ENCODE measurements around the gene CHST7.
A peak's percentile ranks its signal among the peaks of the same experiment; 100 is the strongest.

Gene CHST7

DNA sequence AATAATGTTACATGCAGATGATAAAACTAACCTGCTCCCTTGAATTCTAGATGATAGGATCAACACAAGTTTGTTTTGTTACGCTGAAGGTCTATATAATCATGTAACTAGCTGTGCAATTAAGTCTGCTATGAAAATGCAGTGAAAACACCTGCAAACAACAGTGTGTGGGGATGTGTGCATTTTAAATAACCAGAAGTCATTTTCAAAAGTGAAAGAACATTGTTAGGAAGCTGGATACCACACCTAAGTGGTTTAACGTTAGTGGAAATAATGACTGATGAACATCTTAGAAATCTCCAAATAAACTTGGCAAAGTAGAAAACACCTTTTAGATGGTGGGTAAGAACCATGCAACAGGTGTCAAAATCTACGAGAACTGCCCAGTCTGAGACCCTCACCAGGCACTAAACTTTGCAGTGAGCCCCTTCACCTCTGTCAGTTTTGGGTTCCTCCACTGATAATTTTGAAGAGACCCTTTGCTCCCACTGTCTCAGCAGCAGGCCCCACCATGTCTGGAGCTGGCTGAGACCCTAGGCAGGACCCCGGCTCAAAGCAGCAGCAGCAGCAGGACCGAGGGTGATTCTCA is 36.6 kb downstream of the CHST7 start:
- DNase-seq = no peak

DNA sequence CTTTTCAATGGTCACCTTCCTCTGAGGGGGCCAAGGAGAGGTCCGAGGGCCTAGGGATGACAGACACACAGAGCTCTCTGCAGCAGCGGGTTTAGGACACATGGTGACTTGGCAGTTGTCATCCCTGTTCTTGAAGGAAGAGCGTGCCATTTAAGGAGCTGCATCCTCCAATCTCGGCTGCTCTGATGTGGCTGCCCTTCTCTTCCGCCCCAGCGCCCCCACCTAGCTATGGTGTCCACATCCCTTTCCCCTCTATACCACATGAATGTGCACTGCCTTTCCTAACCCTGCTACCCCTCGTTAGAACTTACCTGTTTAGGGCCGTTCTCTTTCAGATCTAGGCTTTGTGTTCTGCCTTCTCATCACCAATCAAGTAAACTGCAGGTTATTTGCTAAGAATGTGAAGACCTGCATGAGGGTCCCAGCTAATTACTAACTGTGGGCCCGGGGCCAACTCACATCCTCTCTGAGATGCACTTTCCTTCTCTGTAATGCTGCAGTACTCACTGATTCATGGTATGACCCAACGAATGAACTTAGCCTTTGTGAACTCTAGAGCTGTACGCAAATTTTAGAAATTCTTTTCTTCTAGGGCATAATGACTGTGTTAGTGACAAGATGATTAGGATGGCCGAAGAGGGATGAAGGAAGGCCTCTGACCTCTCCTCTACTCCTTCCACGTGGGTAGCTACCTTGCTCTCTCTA is 38.2 kb downstream of the CHST7 start:
- DNase-seq = no peak

DNA sequence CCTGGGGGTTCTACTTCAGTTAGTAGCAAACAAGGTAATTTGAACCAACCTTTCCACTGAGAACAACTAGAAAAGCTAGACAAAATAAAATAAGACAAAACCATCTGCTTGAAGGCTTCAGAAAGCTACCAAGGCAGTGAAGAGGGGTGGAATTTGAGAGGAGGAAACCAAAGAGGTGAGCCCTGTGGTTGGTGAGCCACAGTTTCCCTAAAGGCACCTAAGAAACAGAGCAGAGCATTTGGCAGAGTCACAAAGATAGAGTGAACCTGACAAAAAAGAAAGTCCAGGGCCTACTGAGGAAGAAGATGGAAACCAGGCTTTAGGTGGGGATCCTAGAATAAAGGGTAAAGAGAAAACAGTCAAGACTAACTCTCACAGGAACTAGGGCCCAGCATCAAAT is 44.3 kb downstream of the CHST7 start:
- DNase-seq = no peak

DNA sequence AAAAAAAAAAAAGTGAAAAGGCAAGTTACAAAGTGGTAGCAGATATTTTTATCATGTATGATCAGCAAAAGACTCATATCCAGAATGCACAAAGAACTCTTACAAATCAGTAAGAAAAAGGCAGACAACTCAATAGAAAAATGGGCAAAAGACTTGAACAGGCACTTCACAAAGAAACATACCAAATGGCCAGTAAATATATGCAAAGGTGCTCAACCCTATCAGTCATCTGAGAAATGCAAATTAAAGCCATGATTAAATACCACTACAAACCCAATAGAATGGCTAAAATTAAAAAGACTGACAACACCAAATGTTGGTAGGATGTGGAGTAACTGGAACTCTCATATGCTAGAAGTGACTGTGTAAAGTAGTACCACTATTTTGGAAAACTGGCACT is 45.4 kb downstream of the CHST7 start:
- DNase-seq = no peak

DNA sequence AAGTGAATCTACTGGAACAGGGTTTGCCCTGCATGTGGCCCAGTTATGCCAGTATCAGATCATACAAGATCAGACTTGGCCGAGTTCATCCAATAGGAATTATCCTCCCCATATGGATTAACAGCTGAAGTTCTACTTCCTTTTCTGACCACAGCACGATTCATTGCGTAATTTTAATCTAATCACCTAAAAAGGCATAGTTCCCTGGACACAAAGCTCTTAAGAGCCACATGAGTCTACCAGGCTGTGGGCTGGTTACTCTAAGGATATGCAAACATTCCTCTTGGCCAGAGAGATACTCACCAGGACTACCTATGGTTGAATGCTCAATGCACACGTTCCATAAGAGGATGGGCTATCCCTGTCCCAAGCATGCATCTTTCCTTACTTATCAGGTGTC is 46.9 kb downstream of the CHST7 start:
- no peak for DNase-seq

DNA sequence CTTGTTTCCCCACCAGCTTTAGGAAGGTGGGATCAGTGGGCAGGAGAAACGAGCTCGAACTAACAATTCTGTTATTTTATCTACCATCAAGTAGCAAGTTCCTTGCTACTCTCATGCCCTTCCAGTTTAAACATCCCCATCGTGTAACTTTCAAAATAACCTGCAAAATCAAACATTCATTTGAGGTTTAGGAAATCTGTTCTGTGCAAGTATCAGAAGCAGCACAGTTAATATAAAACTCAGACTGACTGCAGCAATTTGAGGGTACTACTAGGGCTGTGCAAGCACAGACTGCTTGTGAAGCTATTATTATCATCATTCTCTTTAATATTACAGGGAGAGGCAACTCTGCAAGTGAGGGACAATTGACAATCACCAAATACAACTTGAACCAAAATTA is 48.0 kb downstream of the CHST7 start:
- no peak for DNase-seq

DNA sequence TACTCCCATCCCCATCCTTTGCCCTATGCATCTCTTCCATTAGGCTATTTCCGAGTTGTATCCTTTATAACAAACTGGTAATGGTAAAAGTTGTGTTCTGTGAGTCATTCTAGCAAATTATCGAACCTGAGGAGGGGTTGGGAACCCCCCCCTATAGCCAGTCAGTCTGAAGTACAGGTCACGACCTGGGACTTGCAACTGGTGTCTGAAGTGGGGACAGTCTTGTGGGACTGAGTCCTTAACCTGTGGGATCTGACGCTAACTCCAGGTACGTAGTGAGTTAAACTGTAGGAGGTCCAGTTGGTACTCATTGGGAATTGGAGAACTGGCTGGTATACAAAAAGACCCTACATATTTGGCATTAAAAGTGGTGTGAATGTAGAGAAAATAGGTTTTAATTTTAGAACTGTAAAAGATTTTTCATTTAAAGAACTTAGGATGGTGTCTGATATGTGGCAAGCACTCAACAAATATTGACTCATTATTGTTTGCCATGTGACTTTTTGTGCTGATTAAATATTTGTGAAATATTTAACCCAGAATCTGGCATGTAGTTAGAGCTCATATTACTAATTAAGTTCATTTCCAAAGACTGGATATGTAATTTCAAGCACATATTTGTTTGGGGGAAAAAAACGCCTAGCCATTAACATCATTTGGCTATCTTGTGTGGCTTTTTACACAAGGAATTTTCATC is 50.7 kb downstream of the CHST7 start:
- no peak for DNase-seq

DNA sequence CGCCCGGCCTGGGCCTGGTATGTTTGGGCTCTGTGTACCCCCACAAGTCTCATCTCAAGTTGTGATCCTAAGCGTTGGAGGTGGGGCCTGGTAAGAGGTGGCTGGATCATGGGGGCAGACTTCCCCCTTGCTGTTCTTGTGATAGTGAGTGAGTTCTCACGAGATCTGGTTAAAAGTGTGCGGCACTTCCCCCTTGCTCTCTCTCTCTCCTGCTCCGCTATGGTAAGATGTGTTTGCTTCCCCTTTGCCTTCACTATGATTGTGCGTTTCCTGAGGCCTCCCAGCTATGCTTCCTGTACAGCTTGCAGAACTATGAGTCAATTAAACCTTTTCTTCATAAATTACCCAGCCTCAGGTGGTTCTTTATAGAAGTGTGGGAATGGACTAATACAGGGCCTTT is 53.0 kb downstream of the CHST7 start:
- peak; percentile 58 for DNase-seq

DNA sequence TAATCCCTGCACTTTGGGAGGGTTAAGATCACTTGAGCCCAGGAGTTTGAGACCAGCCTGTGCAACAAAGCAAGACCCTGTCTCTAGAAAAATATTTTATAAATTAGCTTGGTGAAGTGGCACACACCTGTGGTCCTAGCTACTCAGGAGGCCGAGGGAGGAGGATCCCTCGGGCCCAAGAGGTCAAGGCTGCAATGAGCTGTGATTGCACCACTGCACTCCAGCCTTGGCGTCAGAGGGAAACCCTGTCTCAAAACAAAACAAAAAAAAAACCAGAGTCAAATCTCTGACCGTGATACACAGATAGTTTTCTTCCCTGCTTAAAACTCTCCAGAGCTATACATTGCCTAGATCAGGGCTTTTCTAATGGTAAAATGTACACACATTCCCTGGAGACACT is 53.5 kb downstream of the CHST7 start:
- DNase-seq = no peak

DNA sequence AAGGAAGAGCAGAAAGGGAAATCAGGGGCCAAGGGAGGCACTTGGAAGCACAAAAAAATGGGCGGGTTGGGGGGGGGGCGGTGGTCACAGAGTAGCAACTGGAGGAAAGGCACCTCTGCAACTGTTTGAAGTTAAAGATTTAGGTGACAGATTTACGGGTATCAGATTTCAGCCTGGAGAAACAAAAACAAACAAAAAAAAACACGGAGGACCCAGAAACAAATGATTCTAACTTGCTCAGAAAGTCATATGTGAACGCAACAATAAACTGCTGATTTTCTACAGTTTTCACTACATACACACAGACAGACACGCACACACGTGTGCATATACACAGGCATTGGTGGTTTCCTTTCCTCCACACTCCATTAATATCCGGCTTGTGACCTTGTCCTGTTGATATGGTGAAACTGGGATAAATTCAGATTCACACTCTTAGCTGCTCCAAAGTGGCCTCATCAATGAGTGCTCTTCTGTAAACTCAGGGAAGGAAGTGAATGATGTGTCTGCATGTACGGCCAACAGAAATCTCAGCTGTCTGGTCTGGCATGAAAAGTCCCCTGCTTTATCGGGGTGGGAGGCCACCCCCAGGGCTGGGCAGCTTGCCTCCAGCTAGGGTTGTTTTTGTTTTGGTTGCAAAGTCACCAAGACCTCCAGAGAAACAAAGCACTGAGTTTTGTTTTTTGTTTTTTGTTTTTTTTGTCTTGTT is 54.3 kb downstream of the CHST7 start:
- DNase-seq = no peak

DNA sequence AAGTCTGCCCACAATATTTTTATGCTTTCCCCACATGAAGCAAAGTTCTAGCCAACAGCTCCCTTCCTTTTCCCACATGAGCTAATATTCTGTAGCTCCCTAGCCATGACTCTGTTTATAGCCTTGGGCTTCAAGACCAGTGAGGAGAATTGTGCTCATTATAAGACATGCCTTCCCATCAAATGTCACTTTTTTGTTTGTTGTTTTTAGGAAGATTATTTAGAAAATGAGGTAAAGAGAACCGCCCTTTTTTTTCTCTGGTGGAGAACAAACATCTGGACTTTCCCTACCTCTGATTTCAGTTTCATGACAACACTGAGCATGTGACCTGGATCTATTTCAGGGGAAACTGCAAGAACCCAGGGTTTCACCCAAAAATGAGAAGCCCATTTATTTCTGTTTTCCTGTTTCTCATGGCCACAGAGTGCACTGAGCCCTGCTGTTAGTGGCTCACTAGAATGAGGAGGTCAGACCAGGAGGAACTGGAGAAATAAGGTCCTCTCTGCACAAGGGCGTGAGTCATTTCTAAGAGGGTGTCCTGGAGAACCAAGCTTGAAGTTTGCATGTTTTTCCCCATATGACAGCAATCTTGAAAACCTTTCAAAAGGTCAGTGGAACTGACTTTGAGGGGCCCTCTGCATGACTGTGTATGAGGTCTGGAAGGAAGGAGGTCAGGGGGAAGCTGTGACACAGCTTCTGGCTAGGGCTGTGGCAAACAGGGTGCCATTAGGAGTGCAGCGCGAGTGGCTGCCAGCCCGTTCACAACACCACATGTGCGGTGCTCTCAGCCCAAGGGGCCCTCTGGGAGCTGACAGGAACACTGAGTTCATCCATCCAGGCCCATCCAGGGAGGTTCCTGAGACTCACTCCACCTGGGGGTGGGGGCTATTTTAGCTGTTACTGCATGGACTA is 55.2 kb downstream of the CHST7 start:
- peak; percentile 52 for DNase-seq

DNA sequence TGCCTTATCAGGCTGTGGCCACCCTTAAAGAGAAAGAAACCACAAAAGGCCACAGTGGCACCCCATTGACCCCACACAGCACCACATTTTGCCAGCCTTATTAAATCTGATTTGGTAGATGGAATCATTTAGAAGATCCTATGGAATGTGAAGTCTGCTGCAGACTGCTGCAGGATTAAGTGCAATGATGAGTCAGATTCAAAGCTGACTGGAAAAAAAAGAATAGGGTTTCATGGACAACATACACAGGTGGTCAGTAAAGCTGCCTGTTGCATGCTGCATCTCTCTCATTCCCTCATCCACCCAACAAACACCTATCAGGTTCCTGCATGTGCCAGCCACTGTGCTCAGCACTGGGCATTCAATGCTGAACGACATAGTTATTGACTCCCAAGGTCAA is 56.6 kb downstream of the CHST7 start:
- DNase-seq = no peak

DNA sequence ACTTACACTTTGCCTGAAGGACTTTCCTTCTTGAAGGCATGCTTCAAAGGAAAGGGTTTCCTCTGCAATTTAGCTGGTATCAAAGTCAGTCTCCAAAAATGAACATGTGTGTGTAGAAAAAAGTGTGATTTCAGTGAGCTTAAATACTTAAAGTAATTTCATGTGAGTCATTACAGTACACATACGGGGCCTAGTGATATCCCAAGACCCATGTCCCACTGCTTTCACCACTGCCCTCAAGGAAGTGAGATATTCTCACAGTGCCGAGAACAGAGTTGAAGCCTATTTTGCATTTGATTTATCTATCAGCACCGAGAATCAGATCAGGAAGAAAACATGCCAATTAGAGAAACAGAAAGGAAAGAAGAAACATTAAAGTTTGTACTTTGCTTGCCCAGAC is 61.0 kb downstream of the CHST7 start:
- DNase-seq = no peak

DNA sequence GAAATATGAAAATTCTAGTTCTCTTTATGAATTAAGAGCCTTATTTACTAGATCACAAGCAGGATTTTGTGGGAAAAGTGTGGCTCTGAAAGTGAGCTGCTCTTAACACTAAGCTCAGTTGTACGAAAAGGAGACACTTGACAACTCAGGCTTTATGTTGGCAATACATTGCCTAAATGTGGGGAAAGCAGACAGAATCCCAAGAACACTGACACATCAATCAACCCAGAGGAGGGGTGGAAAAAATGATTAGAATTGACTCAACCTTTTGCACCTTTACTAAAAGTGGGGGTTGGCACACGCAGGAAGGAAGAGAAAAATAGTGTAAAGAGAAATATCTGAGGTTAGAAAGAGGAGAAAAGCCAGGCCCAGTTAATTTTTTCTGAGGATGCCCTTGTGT is 61.6 kb downstream of the CHST7 start:
- DNase-seq = no peak

DNA sequence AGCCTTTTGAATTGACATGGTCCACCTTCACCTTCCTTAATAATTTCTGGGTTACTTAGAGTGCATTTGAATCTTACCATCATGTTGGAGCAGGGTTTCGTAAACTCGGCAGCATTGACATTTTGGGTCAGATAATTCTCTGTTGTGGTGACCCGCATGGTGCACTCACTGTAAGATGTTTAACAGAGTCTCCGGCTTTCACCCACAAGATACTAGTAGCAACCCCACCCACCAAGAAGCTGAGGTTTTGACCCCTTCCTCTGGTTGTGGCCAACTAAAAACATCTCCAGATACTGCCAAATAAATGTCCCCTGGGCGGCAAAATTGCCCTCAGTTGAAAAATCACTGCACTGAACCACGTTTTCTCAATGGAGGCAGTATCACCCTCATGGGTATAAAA is 62.7 kb downstream of the CHST7 start:
- DNase-seq = no peak

DNA sequence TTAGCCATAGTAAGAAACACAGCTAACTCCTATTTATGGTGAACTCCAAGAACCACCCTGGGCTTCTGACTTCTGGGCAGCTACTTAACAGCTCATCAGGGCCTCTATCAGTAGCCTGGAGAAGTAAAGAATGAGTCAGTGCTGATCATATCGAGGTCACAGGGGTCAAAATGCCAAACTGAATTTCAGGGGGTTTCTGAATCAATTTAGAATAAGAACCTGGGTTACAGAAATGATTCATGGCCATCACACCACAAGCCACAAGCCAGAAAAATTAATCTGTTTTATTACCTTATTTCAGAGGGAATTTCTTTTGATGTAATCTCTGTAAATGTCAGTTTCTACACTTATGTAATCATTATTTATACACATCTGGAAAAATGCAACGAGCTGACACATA is 64.4 kb downstream of the CHST7 start:
- no peak for DNase-seq

DNA sequence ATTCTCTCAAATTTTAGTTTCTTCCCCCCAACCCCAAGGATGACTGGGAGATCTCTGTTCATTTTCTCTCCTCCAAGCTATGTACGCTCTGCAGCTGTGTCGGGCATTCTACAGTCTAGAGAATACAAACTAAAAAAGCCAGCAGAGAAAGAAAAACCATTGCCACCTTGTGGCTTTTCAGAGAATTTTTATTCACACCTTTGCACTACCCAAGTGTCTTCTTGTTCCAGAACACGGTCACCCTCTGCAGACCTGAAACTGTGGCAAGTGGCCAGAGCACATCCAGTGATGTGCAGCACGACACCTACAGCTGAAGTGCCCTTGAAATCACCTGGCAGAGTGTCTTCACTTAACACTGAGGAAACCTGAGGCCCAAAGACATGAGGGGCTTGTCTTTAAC is 68.6 kb downstream of the CHST7 start:
- no peak for DNase-seq

DNA sequence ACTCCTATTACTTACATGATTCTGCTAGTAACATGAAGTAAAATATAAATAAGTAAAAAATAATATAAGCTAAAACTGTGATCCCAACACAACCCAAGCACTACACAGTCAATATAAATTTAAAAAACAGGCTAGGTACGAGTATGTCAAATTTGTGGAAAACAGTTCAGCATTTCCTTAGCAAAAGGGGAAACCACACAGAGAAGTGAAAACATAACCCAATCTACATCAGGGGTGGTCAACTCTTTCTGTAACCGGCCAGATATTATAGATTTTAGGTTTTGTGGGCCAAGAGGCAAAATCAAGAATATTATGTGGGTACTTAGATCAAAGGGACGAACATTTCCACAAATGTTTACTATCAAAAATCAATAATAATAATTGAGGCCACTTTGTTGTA is 70.1 kb downstream of the CHST7 start:
- no peak for DNase-seq

DNA sequence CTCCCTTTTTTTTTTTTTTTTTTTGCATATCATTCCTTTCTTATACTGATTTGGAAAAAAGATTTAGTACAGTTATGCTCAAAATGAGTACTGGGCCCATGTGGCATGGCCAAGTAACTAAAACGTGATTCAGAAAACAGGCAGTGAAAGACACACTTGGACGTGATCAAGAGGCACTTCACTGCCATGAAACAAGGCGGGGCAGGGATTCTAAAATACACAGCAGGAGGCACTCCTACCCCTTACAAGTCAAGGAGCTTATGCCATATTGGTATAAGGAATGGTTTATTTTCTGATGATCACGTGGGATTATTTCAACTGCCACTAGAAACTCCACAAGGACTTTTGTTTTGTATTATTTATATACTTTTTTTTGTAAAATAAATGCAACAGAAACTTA is 72.0 kb downstream of the CHST7 start:
- DNase-seq = no peak

DNA sequence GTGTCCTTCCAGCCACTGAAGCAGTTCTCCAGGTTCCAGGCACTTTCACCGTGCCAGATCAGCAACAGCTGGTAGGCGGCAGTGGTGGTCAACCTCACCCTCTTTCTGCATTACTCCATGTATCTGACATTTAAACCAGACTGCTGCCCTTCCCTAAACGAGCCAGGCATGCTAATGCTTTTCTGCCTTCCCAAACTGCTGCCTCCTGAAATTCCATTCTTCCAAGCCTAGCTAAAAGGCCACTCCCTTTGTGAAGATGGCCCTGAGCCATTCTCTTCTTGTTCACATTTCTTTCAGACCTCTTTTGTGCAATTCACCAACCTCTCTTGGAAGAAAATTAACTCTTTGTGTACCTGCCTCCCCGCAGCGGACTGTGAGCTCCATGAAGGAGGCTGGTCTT is 73.7 kb downstream of the CHST7 start:
- no peak for DNase-seq

All from CD4-positive, alpha-beta T cell treated with Interferon gamma for 1 hour (primary cell).